Neural cell (in vitro differentiated cells): ENCODE data around the gene MAP4K3. TPM values are rescaled to one million over a fixed set of nuclear protein-coding genes. Genes with fewer than 3 reads are reported as not detected.

Source experiments
- H2AFZ ChIP-seq: fragments of 200-600, 300-800 bp; sonication (generic), shearing (Covaris generic); 2 replicates; pipeline ENCODE4 v1.6.0; 2014; ENCODE audit warnings: low read depth, mild to moderate bottlenecking, antibody characterized with exemption, low read length, moderate library complexity
- H3F3A ChIP-seq: fragments of 200-600 bp; shearing (Covaris generic); 2 replicates; pipeline ENCODE4 v1.6.1; 2016; ENCODE audit warnings: mild to moderate bottlenecking, moderate library complexity, mixed read lengths, antibody characterized with exemption, low read length; ENCODE audit not compliant: insufficient read depth, poor library complexity, severe bottlenecking
- H3K27ac ChIP-seq: fragments of 200-600, 300-800 bp; sonication (generic), shearing (Covaris generic); 2 replicates; pipeline ENCODE4 v1.5.1; 2014; ENCODE audit warnings: mild to moderate bottlenecking, low read length, moderate library complexity
- H3K27me3 ChIP-seq: fragments of 300-800, 200-600 bp; sonication (generic), shearing (Covaris generic); 2 replicates; pipeline ENCODE4 v1.6.0; 2014; ENCODE audit warnings: mild to moderate bottlenecking, low read depth, low read length, moderate library complexity; ENCODE audit not compliant: insufficient read depth
- H3K36me3 ChIP-seq: fragments of 300-800, 200-600 bp; sonication (generic), shearing (Covaris generic); 2 replicates; pipeline ENCODE4 v1.5.1; 2014; ENCODE audit warnings: mild to moderate bottlenecking, antibody characterized with exemption, low read length, moderate library complexity; ENCODE audit not compliant: insufficient read depth
- H3K4me2 ChIP-seq: fragments of 300-800, 200-600 bp; sonication (generic), shearing (Covaris generic); 2 replicates; pipeline ENCODE4 v1.6.0; 2014; ENCODE audit warnings: mild to moderate bottlenecking, low read length
- H3K4me3 ChIP-seq: fragments of 300-800, 200-600 bp; sonication (generic), shearing (Covaris generic); 2 replicates; pipeline ENCODE4 v1.5.1; 2014; ENCODE audit warnings: mild to moderate bottlenecking, low read length, moderate library complexity
- H3K79me2 ChIP-seq: fragments of 200-600 bp; shearing (Covaris generic); replicated peaks from 2 replicates; pipeline ENCODE4 v1.6.0; 2014; ENCODE audit warnings: mild to moderate bottlenecking, low read length, moderate library complexity; ENCODE audit not compliant: insufficient read depth
- H3K9ac ChIP-seq: fragments of 300-800, 200-600 bp; sonication (generic), shearing (Covaris generic); 2 replicates; pipeline ENCODE4 v1.6.1; 2016; ENCODE audit warnings: mild to moderate bottlenecking, low read length, mixed read lengths
- H3K9me2 ChIP-seq: fragments of 200-600 bp; shearing (Covaris generic); 2 replicates; pipeline ENCODE4 v1.6.1; 2016; ENCODE audit warnings: mild to moderate bottlenecking, low read length, mixed read lengths; ENCODE audit not compliant: insufficient read depth
- H3K9me3 ChIP-seq: fragments of 200-600, 300-800 bp; sonication (generic), shearing (Covaris generic); 2 replicates; pipeline ENCODE4 v1.6.1; 2016; ENCODE audit warnings: mild to moderate bottlenecking, mixed run types, low read length, moderate library complexity, mixed read lengths
- H4K20me1 ChIP-seq: fragments of 200-600 bp; shearing (Covaris generic); 2 replicates; pipeline ENCODE4 v1.6.1; 2016; ENCODE audit warnings: mild to moderate bottlenecking, mixed run types; ENCODE audit not compliant: insufficient read depth
- CTCF ChIP-seq: fragments of 450-650 bp; IDR thresholded peaks from 2 replicates; pipeline ENCODE4 v1.5.1; 2014; ENCODE audit warnings: antibody characterized with exemption, mild to moderate bottlenecking, moderate library complexity; ENCODE audit not compliant: poor library complexity, severe bottlenecking
- EP300 ChIP-seq: fragments of 450-650 bp; conservative IDR thresholded peaks from 2 replicates; pipeline ENCODE4 v1.6.1; 2014; ENCODE audit warnings: antibody characterized with exemption, mild to moderate bottlenecking, moderate library complexity; ENCODE audit not compliant: poor library complexity, severe bottlenecking
- EZH2 ChIP-seq: fragments of 200-600, 300-800 bp; shearing (Covaris generic), sonication (generic); IDR thresholded peaks from 2 replicates; pipeline ENCODE4 v1.6.1; 2014; ENCODE audit warnings: antibody characterized with exemption, low read length, borderline replicate concordance, mild to moderate bottlenecking; ENCODE audit not compliant: insufficient read depth, poor library complexity, severe bottlenecking
- MXI1 ChIP-seq: fragments of 450-650 bp; conservative IDR thresholded peaks from 2 replicates; pipeline ENCODE4 v1.6.1; 2014; ENCODE audit warnings: antibody characterized with exemption, mild to moderate bottlenecking; ENCODE audit not compliant: poor library complexity, severe bottlenecking
- POLR2AphosphoS5 ChIP-seq: IDR thresholded peaks from 2 replicates; pipeline ENCODE4 v1.6.1; 2012
- RAD21 ChIP-seq: fragments of 450-650 bp; conservative IDR thresholded peaks from 2 replicates; pipeline ENCODE4 v1.6.1; 2014; ENCODE audit warnings: antibody characterized with exemption, mild to moderate bottlenecking, moderate library complexity
- REST ChIP-seq: IDR thresholded peaks from 2 replicates; pipeline ENCODE4 v1.6.1; 2012; ENCODE audit warnings: borderline replicate concordance
- SMC3 ChIP-seq: fragments of 450-650 bp; conservative IDR thresholded peaks from 2 replicates; pipeline ENCODE4 v1.6.1; 2014; ENCODE audit warnings: antibody characterized with exemption, mild to moderate bottlenecking, moderate library complexity; ENCODE audit not compliant: poor library complexity
- TAF1 ChIP-seq: IDR thresholded peaks from 2 replicates; pipeline ENCODE4 v1.6.1; 2012; ENCODE audit warnings: low read depth
- polyA plus RNA-seq: library from polyadenylated mRNA; depleted of rRNA; stranded (reverse); fragments of >200 nt; gene quantifications from 2 replicates; pipeline ENCODE4 v1.2.3, GENCODE V29; 2014

Gene MAP4K3
- polyA plus RNA-seq, 1 donor from 2014 or later, result 105 TPM

- H3K9me2 ChIP-seq, result no peaks in the 10 kb centered on the region
- peak overlapping the region; percentile 16 for H3K4me3 ChIP-seq
- no peak overlapping the region for H3K4me2 ChIP-seq
- H4K20me1 ChIP-seq, result no peaks in the 10 kb centered on the region
- H3K27ac ChIP-seq, result peak overlapping the region; percentile 1
- no peaks in the 10 kb centered on the region for H3F3A ChIP-seq
- H3K36me3 ChIP-seq, result no peaks in the 10 kb centered on the region
- H3K9me3 ChIP-seq, result no peaks in the 10 kb centered on the region
- no peak overlapping the region for H2AFZ ChIP-seq
- H3K79me2 ChIP-seq, result peaks cover 35% of the 10 kb centered on the region
- H3K9ac ChIP-seq, result no peak overlapping the region
- no peaks in the 10 kb centered on the region for H3K27me3 ChIP-seq
- TF ChIP-seq CTCF (no peak), EP300 (no peak), EZH2 (no peak), SMC3 (no peak), POLR2AphosphoS5 (no peak), REST (no peak)
These were observed 37.5 kb downstream of the MAP4K3 start for GRCh38 chr2:39399570-39399969.

GRCh38 chr2:39395313-39395712 lies 41.8 kb downstream of the MAP4K3 start:
- no peaks in the 10 kb centered on the region for H3K27me3 ChIP-seq
- H3K27ac ChIP-seq, result no peak overlapping the region
- TF ChIP-seq POLR2AphosphoS5 (no peak), EZH2 (no peak), EP300 (no peak), SMC3 (no peak), TAF1 (no peak)
- no peak overlapping the region for H3K4me3 ChIP-seq
- peaks cover 41% of the 10 kb centered on the region for H3K79me2 ChIP-seq
- no peaks in the 10 kb centered on the region for H3K9me3 ChIP-seq
- H4K20me1 ChIP-seq, result no peaks in the 10 kb centered on the region
- H3K4me2 ChIP-seq, result no peak overlapping the region
- H3K9ac ChIP-seq, result no peak overlapping the region
- no peak overlapping the region for H2AFZ ChIP-seq
- no peaks in the 10 kb centered on the region for H3K9me2 ChIP-seq
- H3F3A ChIP-seq, result no peaks in the 10 kb centered on the region
- no peaks in the 10 kb centered on the region for H3K36me3 ChIP-seq

GRCh38 chr2:39394516-39394961 lies 42.5 kb downstream of the MAP4K3 start:
- Histone ChIP-seq H3K4me2 (no peak overlapping the region), H3K79me2 (peaks cover 43% of the 10 kb centered on the region)

More at GRCh38 chr2:39394516-39394961, 42.5 kb downstream of the MAP4K3 start:
- Histone ChIP-seq H3K9ac (no peak overlapping the region), H3K9me3 (no peaks in the 10 kb centered on the region), H3K36me3 (no peaks in the 10 kb centered on the region), H3K9me2 (no peaks in the 10 kb centered on the region), H2AFZ (no peak overlapping the region), H3K4me3 (no peak overlapping the region), H3F3A (no peaks in the 10 kb centered on the region), H3K27ac (no peak overlapping the region), H3K27me3 (no peaks in the 10 kb centered on the region), H4K20me1 (no peaks in the 10 kb centered on the region)
- TF ChIP-seq POLR2AphosphoS5 (no peak), REST (no peak), SMC3 (no peak), CTCF (no peak), EP300 (no peak), MXI1 (no peak), RAD21 (no peak), TAF1 (no peak), EZH2 (no peak)
